Mucosa of rectum (tissue), 2 donors: ENCODE measurements around the gene FAAP100.
"Not testable (repeated sequence)": the region's sequence is repeated elsewhere in the genome, so short reads cannot be mapped to it uniquely, and the experiment has no call there.

Experiments used
- H3K27ac ChIP-seq, 2 donors: one replicate each; pipeline ENCODE4 v1.7.0; 2013; ENCODE audit warnings: inconsistent platforms in 2 of 2, low read depth in 2 of 2, low read length in 2 of 2
- H3K27me3 ChIP-seq, 2 donors: one replicate each; pipeline ENCODE4 v1.7.0; 2013; ENCODE audit warnings: low read length in 2 of 2; ENCODE audit not compliant: control insufficient read depth in 2 of 2, insufficient read depth in 2 of 2
- H3K36me3 ChIP-seq, 2 donors: one replicate each; pipeline ENCODE4 v1.7.0; 2013; ENCODE audit warnings: low read length in 2 of 2; ENCODE audit not compliant: control insufficient read depth in 2 of 2, insufficient read depth in 2 of 2
- H3K4me1 ChIP-seq, 2 donors: one replicate each; pipeline ENCODE4 v1.7.0; 2013; ENCODE audit warnings: low read length in 2 of 2, mild to moderate bottlenecking in 1 of 2; ENCODE audit not compliant: control insufficient read depth in 2 of 2, insufficient read depth in 2 of 2
- H3K4me3 ChIP-seq, 2 donors: one replicate each; pipeline ENCODE4 v1.7.0; 2013; ENCODE audit warnings: low read length in 2 of 2
- H3K9ac ChIP-seq, 2 donors: one replicate each; pipeline ENCODE4 v1.7.0; 2013; ENCODE audit warnings: low read length in 2 of 2, low read depth in 1 of 2, mild to moderate bottlenecking in 1 of 2
- H3K9me3 ChIP-seq, 2 donors: one replicate each; pipeline ENCODE4 v1.7.0; 2013; ENCODE audit warnings: low read length in 2 of 2; ENCODE audit not compliant: control insufficient read depth in 2 of 2
- donor health status: healthy.
- donor health status: Normal muscosa, but diverticular disease.

FAAP100 gene

GRCh38 chr17:81533339-81534141 is 18.6 kb downstream of the FAAP100 start:
- no peaks in the 10 kb centered on the region for H3K9me3 ChIP-seq
- H3K27me3 ChIP-seq: peaks cover 21 to 35% of the 10 kb centered on the region in 2 donors
- no peak overlapping the region for H3K9ac ChIP-seq
- H3K4me1 ChIP-seq: peaks cover 6 to 9% of the 10 kb centered on the region in 2 donors
- H3K36me3 ChIP-seq: no peaks in the 10 kb centered on the region
- H3K4me3 ChIP-seq: no peak overlapping the region
- no peak overlapping the region for H3K27ac ChIP-seq

GRCh38 chr17:81532490-81533287 is 19.5 kb downstream of the FAAP100 start:
- Histone ChIP-seq H3K36me3 (no peaks in the 10 kb centered on the region), H3K27ac (no peak overlapping the region), H3K9ac (no peak overlapping the region), H3K9me3 (no peaks in the 10 kb centered on the region), H3K27me3 (peaks cover 23 to 36% of the 10 kb centered on the region in 2 donors), H3K4me3 (no peak overlapping the region), H3K4me1 (peaks cover 7 to 11% of the 10 kb centered on the region in 2 donors)

DNA sequence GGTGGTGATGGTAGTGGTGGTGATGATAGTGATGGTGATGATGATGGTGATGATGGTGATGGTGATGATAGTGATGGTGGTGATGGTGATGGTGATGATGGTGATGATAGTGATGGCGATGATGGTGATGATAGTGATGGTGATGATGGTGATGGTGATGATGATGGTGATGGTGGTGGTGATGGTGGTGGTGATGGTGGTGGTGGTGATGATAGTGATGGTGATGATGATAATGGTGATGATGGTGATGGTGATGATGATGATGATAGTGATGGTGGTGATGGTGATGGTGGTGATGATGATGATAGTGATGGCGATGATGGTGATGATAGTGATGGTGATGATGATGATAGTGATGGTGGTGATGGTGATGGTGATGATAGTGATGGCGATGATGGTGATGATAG is 20.2 kb downstream of the FAAP100 start:
- not testable (repeated sequence) for H3K27ac ChIP-seq, H3K4me3 ChIP-seq, H3K4me1 ChIP-seq, H3K9me3 ChIP-seq, H3K9ac ChIP-seq, H3K36me3 ChIP-seq
- peaks cover 25 to 43% of the 10 kb centered on the region in 2 donors for H3K27me3 ChIP-seq

- H3K4me1 ChIP-seq, H3K9me3 ChIP-seq, H3K4me3 ChIP-seq, H3K36me3 ChIP-seq, H3K9ac ChIP-seq, H3K27ac ChIP-seq: not testable (repeated sequence)
- peaks cover 31 to 41% of the 10 kb centered on the region in 2 donors for H3K27me3 ChIP-seq
Observed at GRCh38 chr17:81531013-81531412, 21.1 kb downstream of the FAAP100 start.

- H3K27ac ChIP-seq: no peak overlapping the region
- H3K4me3 ChIP-seq: no peak overlapping the region
- no peaks in the 10 kb centered on the region for H3K9me3 ChIP-seq
- H3K9ac ChIP-seq: no peak overlapping the region
- peaks cover 2 to 8% of the 10 kb centered on the region in 2 donors for H3K4me1 ChIP-seq
- H3K27me3 ChIP-seq: peaks cover 31 to 41% of the 10 kb centered on the region in 2 donors
- H3K36me3 ChIP-seq: no peaks in the 10 kb centered on the region
Observed at GRCh38 chr17:81529437-81529803, 22.7 kb downstream of the FAAP100 start.

DNA sequence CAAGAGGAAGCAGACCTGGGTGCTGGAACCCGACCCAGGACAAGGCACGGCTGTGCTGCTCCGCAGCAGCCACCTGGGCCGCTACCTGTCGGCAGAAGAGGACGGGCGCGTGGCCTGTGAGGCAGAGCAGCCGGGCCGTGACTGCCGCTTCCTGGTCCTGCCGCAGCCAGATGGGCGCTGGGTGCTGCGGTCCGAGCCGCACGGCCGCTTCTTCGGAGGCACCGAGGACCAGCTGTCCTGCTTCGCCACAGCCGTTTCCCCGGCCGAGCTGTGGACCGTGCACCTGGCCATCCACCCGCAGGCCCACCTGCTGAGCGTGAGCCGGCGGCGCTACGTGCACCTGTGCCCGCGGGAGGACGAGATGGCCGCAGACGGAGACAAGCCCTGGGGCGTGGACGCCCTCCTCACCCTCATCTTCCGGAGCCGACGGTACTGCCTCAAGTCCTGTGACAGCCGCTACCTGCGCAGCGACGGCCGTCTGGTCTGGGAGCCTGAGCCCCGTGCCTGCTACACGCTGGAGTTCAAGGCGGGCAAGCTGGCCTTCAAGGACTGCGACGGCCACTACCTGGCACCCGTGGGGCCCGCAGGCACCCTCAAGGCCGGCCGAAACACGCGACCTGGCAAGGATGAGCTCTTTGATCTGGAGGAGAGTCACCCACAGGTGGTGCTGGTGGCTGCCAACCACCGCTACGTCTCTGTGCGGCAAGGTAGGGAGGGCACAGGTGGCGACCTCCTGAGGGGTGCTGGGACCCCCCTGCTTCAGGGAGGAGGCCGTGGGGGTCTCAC is 23.3 kb downstream of the FAAP100 start:
- Histone ChIP-seq H3K9me3 (no peaks in the 10 kb centered on the region), H3K27me3 (peaks cover 31 to 41% of the 10 kb centered on the region in 2 donors), H3K9ac (no peak overlapping the region), H3K27ac (no peak overlapping the region), H3K36me3 (no peaks in the 10 kb centered on the region), H3K4me3 (no peak overlapping the region), H3K4me1 (peaks cover 2 to 8% of the 10 kb centered on the region in 2 donors)

DNA sequence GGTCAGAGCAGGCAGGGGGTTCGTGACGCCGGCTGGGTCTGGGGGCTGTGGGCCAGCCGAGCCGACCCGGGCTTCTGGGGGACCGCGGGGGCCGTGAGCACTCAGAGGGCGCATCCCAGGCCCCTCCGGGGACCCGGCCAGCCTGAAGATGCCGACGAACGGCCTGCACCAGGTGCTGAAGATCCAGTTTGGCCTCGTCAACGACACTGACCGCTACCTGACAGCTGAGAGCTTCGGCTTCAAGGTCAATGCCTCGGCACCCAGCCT is 23.8 kb downstream of the FAAP100 start:
- peaks cover 31 to 41% of the 10 kb centered on the region in 2 donors for H3K27me3 ChIP-seq
- H3K4me1 ChIP-seq: peaks cover 2 to 8% of the 10 kb centered on the region in 2 donors
- no peaks in the 10 kb centered on the region for H3K36me3 ChIP-seq
- no peaks in the 10 kb centered on the region for H3K9me3 ChIP-seq
- H3K4me3 ChIP-seq: no peak overlapping the region
- H3K27ac ChIP-seq: no peak overlapping the region
- no peak overlapping the region for H3K9ac ChIP-seq

DNA sequence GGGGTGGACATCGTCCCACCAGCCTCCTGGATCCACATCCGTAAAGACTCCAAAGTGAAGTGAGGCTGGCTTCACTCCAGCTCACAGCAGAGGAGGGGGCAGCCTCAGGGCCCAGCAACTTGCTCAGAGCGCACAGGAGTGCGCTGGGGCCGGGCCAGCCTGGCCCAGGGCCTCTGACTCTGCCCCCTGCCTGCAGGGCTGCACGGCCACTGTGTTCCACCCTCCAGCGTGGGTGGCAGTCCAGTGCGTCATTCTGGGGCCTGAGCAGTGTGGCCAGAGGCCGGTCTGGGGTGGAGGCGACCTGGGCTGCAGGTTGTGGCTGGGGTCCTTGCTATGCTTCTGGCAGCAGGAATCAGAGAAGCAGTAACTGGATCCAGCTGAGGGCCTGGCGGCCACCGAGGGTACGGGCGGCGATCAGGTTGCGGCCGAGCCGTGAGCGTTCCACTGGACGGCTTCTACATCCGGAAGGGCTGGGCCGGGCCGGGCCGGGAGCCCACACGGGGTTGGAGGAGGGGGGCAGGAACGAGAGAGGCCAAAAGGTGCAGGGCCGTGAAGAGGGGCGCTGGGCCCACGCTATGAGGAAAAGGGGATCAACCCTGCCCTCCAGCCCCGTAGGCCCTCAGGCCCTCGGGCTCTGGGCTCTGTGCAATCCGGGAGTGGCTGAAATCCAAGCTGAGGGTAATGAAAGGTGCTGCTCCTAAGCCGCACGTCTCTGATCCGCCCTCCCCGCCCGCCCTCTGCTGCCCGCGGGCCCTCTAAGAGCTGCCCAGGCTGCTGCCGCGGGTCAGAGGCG is 24.4 kb downstream of the FAAP100 start, which contains the start of gene FSCN2:
Gene FSCN2, plus strand, starts transcription at position 787 of the 793 bp plus-strand sequence. CDS start 155 bp downstream, outside the sequence.
- Histone ChIP-seq H3K4me3 (no peak within 1 kb of the TSS), H3K4me1 (peaks cover 2 to 8% of the 10 kb centered on the region in 2 donors), H3K27me3 (peaks cover 31 to 41% of the 10 kb centered on the region in 2 donors), H3K27ac (no peak within 1 kb of the TSS), H3K9me3 (no peaks in the 10 kb centered on the region), H3K36me3 (no peaks in the 10 kb centered on the region), H3K9ac (no peak within 1 kb of the TSS)

GRCh38 chr17:81526662-81527571 is 25.2 kb downstream of the FAAP100 start:
- H3K9me3 ChIP-seq: no peaks in the 10 kb centered on the region
- H3K27ac ChIP-seq: no peak overlapping the region
- no peaks in the 10 kb centered on the region for H3K36me3 ChIP-seq
- H3K4me1 ChIP-seq: peaks cover 2 to 8% of the 10 kb centered on the region in 2 donors
- H3K9ac ChIP-seq: no peak overlapping the region
- H3K27me3 ChIP-seq: peaks cover 31 to 41% of the 10 kb centered on the region in 2 donors
- no peak overlapping the region for H3K4me3 ChIP-seq
